Vagina (tissue), 2 donors: ENCODE results near the gene ANO8.

Experiments
- CTCF ChIP-seq, 3 experiments: fragments of 450-650 bp in 2 of 3; fragments of 200-600 bp in 1 of 3; sonication (generic) in 1 of 3; IDR thresholded peaks; one replicate each; pipeline ENCODE4 v1.5.1; 2017 to 2019; ENCODE audit warnings: antibody characterized with exemption in 3 of 3, mild to moderate bottlenecking in 2 of 3, moderate library complexity in 2 of 3
- POLR2AphosphoS5 ChIP-seq, 2 donors: sonication (generic); formaldehyde crosslinking; IDR thresholded peaks; one replicate each; pipeline ENCODE4 v1.9.0; 2017; ENCODE audit warnings: antibody characterized with exemption in 2 of 2, mild to moderate bottlenecking in 2 of 2, low read depth in 1 of 2; ENCODE audit not compliant: insufficient read depth in 1 of 2

- TF ChIP-seq CTCF (IDR thresholded peaks at IDR 0.05) (no peak), POLR2AphosphoS5 (IDR thresholded peaks at IDR 0.05; ENCODE audit: insufficient read depth in 1 of 2, low read depth in 1 of 2) (no peak)
Measured at GRCh38 chr19:17300992-17301619, 33.5 kb downstream of the ANO8 start.
